Fibroblast of the aortic adventitia (primary cell): Measurements from ENCODE around the gene LRCH1. TPM values are rescaled to one million over a fixed set of nuclear protein-coding genes. Genes with fewer than 3 reads are reported as not detected.

Source experiments
- DNase-seq: peaks from one replicate; pipeline ENCODE4 v3.0.0-alpha.2; 2010; ENCODE audit warnings: low read depth
- H3K4me3 ChIP-seq: 2 replicates; pipeline ENCODE4 v1.5.1; 2011; ENCODE audit warnings: low read depth, mild to moderate bottlenecking, control low read depth, low read length, moderate library complexity
- total RNA-seq: library from RNA; depleted of rRNA; stranded (reverse); fragments of >200 nt; gene quantifications from 2 replicates; pipeline ENCODE4 v1.2.3, GENCODE V29; 2012; ENCODE audit warnings: low replicate concordance
- TF ChIP-seq, protein P1 (sequence below): IDR thresholded peaks from 2 replicates; pipeline ENCODE4 v1.5.1; 2011; ENCODE audit warnings: mild to moderate bottlenecking, low read length, control low read depth, inconsistent platforms; ENCODE audit not compliant: insufficient read depth

The LRCH1 gene
- total RNA-seq, 1 donor = 9.5 TPM

DNA sequence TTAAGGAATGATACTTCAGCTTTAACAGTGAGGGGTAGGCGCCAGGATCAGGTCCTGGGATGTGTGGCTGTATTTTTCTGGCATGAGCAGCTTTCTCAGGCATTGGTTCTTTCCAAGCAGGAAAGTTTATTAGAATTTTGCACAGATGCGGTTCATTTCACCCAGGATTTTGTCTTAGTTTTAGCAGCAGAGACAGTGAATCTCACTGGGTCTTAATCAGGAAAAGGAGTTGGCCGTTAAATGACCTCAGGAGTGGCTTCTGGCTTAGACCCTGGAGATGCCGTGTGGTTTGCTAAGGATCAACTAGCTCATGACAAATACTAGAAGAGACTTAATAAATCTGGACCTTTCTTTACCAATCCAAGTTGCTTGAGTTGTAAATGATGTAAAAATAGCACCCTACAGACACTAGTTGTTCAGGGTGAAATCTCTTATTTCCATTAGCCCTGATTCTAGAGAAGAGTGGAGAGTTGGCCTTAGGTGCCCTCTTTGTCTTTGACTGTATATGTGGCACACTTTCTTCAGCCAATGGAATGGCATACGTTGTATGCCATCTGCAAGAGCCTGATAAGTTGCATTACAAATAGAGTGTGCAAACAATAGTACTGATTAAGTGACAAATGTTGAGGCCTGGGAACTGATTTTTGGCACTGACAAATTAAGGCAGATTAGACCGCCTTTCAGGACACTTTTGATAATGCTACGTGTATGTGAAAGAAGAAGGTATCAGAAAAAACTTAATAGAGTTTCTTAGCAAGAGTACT is 34.0 kb downstream of the LRCH1 start:
- DNase-seq = peak; percentile 50
- H3K4me3 ChIP-seq = no peak overlapping the region
- TF ChIP-seq, protein P1, sequence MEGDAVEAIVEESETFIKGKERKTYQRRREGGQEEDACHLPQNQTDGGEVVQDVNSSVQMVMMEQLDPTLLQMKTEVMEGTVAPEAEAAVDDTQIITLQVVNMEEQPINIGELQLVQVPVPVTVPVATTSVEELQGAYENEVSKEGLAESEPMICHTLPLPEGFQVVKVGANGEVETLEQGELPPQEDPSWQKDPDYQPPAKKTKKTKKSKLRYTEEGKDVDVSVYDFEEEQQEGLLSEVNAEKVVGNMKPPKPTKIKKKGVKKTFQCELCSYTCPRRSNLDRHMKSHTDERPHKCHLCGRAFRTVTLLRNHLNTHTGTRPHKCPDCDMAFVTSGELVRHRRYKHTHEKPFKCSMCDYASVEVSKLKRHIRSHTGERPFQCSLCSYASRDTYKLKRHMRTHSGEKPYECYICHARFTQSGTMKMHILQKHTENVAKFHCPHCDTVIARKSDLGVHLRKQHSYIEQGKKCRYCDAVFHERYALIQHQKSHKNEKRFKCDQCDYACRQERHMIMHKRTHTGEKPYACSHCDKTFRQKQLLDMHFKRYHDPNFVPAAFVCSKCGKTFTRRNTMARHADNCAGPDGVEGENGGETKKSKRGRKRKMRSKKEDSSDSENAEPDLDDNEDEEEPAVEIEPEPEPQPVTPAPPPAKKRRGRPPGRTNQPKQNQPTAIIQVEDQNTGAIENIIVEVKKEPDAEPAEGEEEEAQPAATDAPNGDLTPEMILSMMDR = no peak

DNA sequence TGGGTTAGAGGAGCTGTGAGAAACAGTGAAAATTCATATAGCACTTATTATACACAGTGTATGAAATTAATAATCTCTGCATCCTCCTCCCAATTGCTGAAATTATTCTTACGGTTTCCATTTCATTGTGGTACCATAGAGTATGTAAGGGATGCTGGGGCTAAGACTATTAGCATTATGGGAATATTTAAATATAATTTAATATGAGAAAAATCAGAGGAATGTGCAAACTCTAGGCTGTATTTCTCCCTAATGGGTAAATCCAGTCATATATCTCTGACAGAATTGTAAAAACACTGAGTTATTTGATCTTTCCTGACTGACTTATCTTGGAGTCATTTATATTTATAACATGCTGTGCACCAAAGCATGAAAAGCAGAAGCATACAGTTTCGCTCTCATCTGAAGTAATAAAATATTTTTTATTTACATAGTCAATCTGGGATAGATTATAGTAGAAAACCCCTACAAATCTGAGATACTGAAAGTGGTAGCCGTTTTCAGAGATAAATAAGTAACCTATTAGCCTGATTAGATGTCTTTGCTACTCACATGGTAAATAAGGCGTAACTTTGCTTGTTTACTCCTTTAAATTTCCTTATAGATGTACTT is 34.9 kb downstream of the LRCH1 start:
- no peak for DNase-seq
- no peak overlapping the region for H3K4me3 ChIP-seq

DNA sequence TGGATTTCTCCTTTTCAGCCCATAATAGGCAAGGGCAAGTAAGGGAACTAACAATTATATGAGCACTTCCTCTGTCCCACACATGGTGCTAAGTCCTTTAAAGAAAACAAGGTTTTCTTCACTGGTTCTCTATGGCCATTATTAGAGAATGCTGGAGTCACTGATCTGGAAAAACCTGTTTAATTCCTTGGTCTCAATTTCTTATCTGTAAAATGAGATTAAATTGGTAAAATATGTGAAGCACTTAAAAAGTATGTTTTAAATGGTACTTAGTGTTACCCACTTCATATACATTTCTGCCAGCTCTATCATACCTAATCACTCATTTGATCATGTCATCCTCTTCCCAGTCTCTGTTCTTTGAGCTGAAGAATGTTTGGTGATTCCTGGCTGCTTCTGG is 39.4 kb downstream of the LRCH1 start:
- DNase-seq = no peak
- TF ChIP-seq, protein P1 = no peak
- no peak overlapping the region for H3K4me3 ChIP-seq

More for the DNA sequence above, 34.9 kb downstream of the LRCH1 start:
- TF ChIP-seq, protein P1 = no peak

DNA sequence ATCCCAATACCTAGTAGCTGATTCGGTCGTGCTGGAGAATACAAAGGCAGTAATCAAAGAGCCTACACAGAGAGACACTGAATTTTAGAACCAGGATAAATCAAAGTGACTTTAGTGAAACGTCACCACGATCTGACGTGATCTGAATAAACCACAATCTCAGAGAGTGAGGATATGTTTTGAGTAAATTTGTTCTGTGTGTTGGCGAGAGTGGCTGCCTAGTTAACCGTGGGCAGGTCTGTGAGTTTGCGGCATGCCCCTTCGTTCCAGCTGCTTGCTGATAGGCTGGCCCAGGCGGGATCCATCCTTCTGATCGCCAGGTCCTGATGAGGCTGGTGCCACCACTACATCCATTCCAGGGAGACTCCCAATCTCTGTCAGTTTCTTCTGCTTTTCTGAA is 40.4 kb downstream of the LRCH1 start:
- TF ChIP-seq, protein P1 = no peak
- DNase-seq = no peak
- H3K4me3 ChIP-seq = no peak overlapping the region

DNA sequence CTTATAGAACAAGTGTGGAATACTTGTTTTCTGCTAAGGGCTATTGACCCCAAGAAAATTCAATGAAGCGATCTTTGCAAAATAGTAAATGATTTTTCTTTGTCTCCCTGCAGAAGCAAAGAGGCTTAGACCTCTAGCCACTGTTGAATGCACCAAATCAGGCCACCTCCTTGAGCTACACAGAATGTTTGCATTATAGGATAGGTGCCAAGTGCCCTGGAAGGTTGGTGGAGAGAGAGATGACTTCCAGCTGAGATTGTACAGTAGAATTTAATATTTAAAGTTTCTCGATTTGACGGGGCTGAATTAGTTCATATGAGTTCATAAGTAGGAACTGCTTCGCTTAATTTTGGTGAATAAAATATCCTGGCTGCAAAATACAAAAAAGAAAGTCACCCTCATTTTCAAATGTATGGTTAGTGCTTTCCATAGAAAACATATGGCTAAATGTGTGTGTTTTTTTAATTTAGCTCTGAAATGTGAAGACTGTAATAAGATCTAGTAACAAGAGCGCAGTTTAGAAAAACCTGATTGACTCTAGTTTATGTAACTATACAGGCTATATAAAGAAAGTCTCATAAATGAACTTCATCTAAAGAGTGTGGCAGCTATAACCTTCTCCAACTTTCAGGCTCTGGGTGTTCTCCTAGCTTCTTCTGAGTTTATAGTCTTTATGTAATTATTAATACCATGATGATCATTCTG is 41.6 kb downstream of the LRCH1 start:
- H3K4me3 ChIP-seq = no peak overlapping the region
- TF ChIP-seq, protein P1 = no peak
- DNase-seq = no peak

DNA sequence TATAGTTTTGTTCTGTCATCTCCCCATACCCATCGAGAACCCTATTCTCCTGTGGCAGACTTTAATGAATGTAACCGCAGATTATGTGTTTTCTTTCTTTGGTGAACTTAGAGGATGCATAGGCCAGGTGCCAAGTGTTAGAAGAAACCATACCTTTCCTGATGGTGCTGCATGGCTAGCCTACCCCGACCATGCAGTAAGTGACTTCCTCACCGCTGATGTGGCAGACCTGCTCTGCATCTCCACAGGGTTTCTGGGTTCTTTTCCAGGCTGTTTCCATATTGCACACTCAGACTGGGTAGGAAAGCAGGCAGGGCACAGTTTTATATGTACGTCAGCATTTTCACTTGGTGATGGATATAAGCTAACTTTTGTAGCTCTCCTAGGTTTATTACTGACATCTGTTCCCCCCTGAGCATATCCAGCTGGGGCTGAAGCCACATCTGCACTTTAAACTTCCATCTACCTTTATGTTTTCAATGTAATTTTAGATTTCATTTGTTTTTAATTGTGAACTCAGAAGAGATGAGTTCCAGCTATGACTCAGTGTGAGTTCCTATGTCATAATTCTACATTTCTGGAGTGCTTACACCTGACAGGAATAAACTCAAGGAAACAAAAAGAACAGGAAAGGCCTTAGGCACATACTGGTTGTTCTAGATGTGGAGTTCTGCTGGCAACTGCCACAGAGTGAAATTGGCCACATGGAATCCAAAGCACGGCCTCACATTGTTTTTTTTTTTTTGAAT is 42.3 kb downstream of the LRCH1 start:
- TF ChIP-seq, protein P1 = no peak
- peak; percentile 53 for DNase-seq
- H3K4me3 ChIP-seq = no peak overlapping the region
